Vagina (tissue), 2 donors: ENCODE data around the gene PHPT1. TPM values are rescaled to one million over a fixed set of nuclear protein-coding genes. Genes with fewer than 3 reads are reported as not detected.

Source experiments
- DNase-seq, 2 donors: peaks; one replicate each; pipeline ENCODE4 v3.0.0-alpha.2; 2017; ENCODE audit errors: extremely low spot score in 2 of 2
- H3K27ac ChIP-seq: fragments of 200-600 bp; sonication (generic); one replicate; pipeline ENCODE4 v1.5.1; 2019
- H3K27me3 ChIP-seq: fragments of 200-600 bp; sonication (generic); one replicate; pipeline ENCODE4 v1.5.1; 2019
- H3K36me3 ChIP-seq, 2 donors: fragments of 200-600 bp; sonication (generic); one replicate each; pipeline ENCODE4 v1.5.1; 2017 to 2019
- H3K4me1 ChIP-seq: fragments of 200-600 bp; sonication (generic); one replicate; pipeline ENCODE4 v1.5.1; 2019
- H3K4me3 ChIP-seq, 2 donors: fragments of 200-600 bp; sonication (generic); 1 replicate in 1 of 2; 2 replicates in 1 of 2; pipeline ENCODE4 v1.5.1; 2016 to 2019
- H3K9me3 ChIP-seq: fragments of 200-600 bp; sonication (generic); one replicate; pipeline ENCODE4 v1.5.1; 2019
- CTCF ChIP-seq, 3 experiments: fragments of 450-650 bp in 2 of 3; fragments of 200-600 bp in 1 of 3; sonication (generic) in 1 of 3; IDR thresholded peaks; one replicate each; pipeline ENCODE4 v1.5.1; 2017 to 2019; ENCODE audit warnings: antibody characterized with exemption in 3 of 3, mild to moderate bottlenecking in 2 of 3, moderate library complexity in 2 of 3
- POLR2A ChIP-seq, 2 donors: fragments of 450-650 bp; IDR thresholded peaks; one replicate each; pipeline ENCODE4 v1.6.1; 2017; ENCODE audit warnings: antibody characterized with exemption in 2 of 2, mild to moderate bottlenecking in 2 of 2, moderate library complexity in 2 of 2
- POLR2AphosphoS5 ChIP-seq, 2 donors: sonication (generic); formaldehyde crosslinking; IDR thresholded peaks; one replicate each; pipeline ENCODE4 v1.9.0; 2017; ENCODE audit warnings: antibody characterized with exemption in 2 of 2, mild to moderate bottlenecking in 2 of 2, low read depth in 1 of 2; ENCODE audit not compliant: insufficient read depth in 1 of 2
- intact Hi-C: fragments of 100-400 bp; cut with DNase I; formaldehyde crosslinking; loops from one replicate; pipeline ENCODE4 v1.15.1; 2023
- total RNA-seq: library from RNA; depleted of rRNA; stranded (reverse); fragments of >200 nt; gene quantifications from one replicate; pipeline ENCODE4 v1.2.3, GENCODE V29; 2016

Gene PHPT1
- total RNA-seq, 1 donor from 2014 or later: 38.1 TPM

- intact Hi-C loops: no loop called here
- H3K4me3 ChIP-seq: peak overlapping the region; percentile 92 to 95
- H3K4me1 ChIP-seq: peaks cover 47% of the 10 kb centered on the region
- TF ChIP-seq CTCF (IDR thresholded peaks at IDR 0.05) (no peak), POLR2A (IDR thresholded peaks at IDR 0.05) (no peak), POLR2AphosphoS5 (IDR thresholded peaks at IDR 0.05; ENCODE audit: insufficient read depth in 1 of 2, low read depth in 1 of 2) (no peak)
- DNase-seq: peak; percentile 85 to 95
- no peaks in the 10 kb centered on the region for H3K9me3 ChIP-seq
- no peaks in the 10 kb centered on the region for H3K36me3 ChIP-seq
- no peaks in the 10 kb centered on the region for H3K27me3 ChIP-seq
- H3K27ac ChIP-seq: peak overlapping the region; percentile 82
Observed at GRCh38 chr9:136806631-136807201, 42.5 kb upstream of the PHPT1 start.

DNA sequence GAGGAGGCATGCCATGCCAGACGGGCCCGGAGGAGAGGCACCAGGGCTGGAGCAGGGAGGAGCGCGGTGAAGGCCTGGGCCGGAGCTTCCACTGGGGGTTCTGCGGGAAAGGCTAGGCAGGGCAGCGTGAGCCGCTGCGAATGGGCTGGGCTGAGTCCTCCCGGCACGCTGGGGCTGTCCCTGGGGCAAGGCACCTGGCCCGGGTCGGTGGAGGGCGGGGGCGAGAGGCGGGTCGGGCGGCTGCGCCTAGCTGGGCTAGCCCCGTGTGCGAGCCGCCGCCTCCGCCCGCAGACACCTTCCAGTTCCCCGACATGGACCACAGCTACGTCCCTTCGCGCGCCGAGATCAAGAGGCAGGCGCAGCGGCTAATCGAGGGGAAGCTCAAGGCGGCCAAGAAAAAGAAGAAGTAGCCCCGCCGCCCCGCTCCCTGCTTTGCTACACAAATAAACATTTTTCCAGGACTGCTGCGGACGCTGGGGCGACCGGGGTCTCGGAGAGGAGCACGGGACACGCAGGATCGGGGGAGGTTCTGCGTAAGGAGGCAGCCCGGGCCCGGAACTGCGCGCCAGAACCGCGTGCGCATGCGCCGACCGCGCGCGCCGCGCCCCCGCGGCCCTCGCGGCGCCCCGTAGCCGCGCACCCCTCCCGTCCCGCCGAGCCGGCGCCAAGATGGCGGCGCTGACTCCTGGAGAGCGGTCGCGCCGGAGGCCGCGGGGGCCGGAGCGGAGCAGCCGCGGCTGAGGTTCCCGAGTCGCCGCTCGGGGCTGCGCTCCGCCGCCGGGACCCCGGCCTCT is 41.7 kb upstream of the PHPT1 start, which contains the start of gene RABL6:
Gene RABL6 (plus strand): TSS at position 668 of the 794 bp plus-strand sequence. CDS start 249 bp downstream, outside the sequence.
- DNase-seq: peak in 1 of 2 donors; percentile 93
- intact Hi-C loops: no loop called here
- peaks cover 52% of the 10 kb centered on the region for H3K4me1 ChIP-seq

GRCh38 chr9:136808075-136808805 is 41.0 kb upstream of the PHPT1 start:
- DNase-seq: no peak
- peaks cover 52% of the 10 kb centered on the region for H3K4me1 ChIP-seq
- H3K36me3 ChIP-seq: peaks cover 0 to 3% of the 10 kb centered on the region in 2 donors
- peak overlapping the region; percentile 92 to 95 for H3K4me3 ChIP-seq
- no peak for TF ChIP-seq CTCF (IDR thresholded peaks at IDR 0.05)
- no peak for TF ChIP-seq POLR2A (IDR thresholded peaks at IDR 0.05)
- TF ChIP-seq POLR2AphosphoS5 (IDR thresholded peaks at IDR 0.05; ENCODE audit: insufficient read depth in 1 of 2, low read depth in 1 of 2): no peak
- peak overlapping the region; percentile 82 for H3K27ac ChIP-seq
- no peaks in the 10 kb centered on the region for H3K9me3 ChIP-seq
- intact Hi-C loops: no loop called here
- H3K27me3 ChIP-seq: no peaks in the 10 kb centered on the region

More for the DNA sequence above, 41.7 kb upstream of the PHPT1 start, which contains the start of gene RABL6:
- Histone ChIP-seq H3K9me3 (no peaks in the 10 kb centered on the region), H3K27me3 (no peaks in the 10 kb centered on the region), H3K4me3 (peak within 1 kb of the TSS; percentile 92 to 95), H3K27ac (peak within 1 kb of the TSS; percentile 82), H3K36me3 (peaks cover 0 to 3% of the 10 kb centered on the region in 2 donors)
- TF ChIP-seq POLR2AphosphoS5 (IDR thresholded peaks at IDR 0.05; ENCODE audit: insufficient read depth in 1 of 2, low read depth in 1 of 2): peak in 1 of 2 donors; percentile 74
- TF ChIP-seq POLR2A (IDR thresholded peaks at IDR 0.05): peak in 1 of 2 donors; percentile 58
- no peak for TF ChIP-seq CTCF (IDR thresholded peaks at IDR 0.05)

GRCh38 chr9:136808806-136809158 is 40.4 kb upstream of the PHPT1 start:
- TF ChIP-seq CTCF (IDR thresholded peaks at IDR 0.05): no peak
- intact Hi-C loops: no loop called here
- no peak for DNase-seq
- Histone ChIP-seq H3K4me1 (peaks cover 52% of the 10 kb centered on the region), H3K36me3 (peaks cover 0 to 3% of the 10 kb centered on the region in 2 donors), H3K27ac (peak overlapping the region; percentile 82), H3K27me3 (no peaks in the 10 kb centered on the region), H3K4me3 (peak overlapping the region; percentile 92 to 95), H3K9me3 (no peaks in the 10 kb centered on the region)
